Neural cell (in vitro differentiated cells): Measurements from ENCODE around the gene DNAI4. TPM values are rescaled to one million over a fixed set of nuclear protein-coding genes. Genes with fewer than 3 reads are reported as not detected.
"Not testable (repeated sequence)": the region's sequence is repeated elsewhere in the genome, so short reads cannot be mapped to it uniquely, and the experiment has no call there.

Source experiments
- H2AFZ ChIP-seq: fragments of 200-600, 300-800 bp; sonication (generic), shearing (Covaris generic); 2 replicates; pipeline ENCODE4 v1.6.0; 2014; ENCODE audit warnings: low read depth, mild to moderate bottlenecking, antibody characterized with exemption, low read length, moderate library complexity
- H3F3A ChIP-seq: fragments of 200-600 bp; shearing (Covaris generic); 2 replicates; pipeline ENCODE4 v1.6.1; 2016; ENCODE audit warnings: mild to moderate bottlenecking, moderate library complexity, mixed read lengths, antibody characterized with exemption, low read length; ENCODE audit not compliant: insufficient read depth, poor library complexity, severe bottlenecking
- H3K27ac ChIP-seq: fragments of 200-600, 300-800 bp; sonication (generic), shearing (Covaris generic); 2 replicates; pipeline ENCODE4 v1.5.1; 2014; ENCODE audit warnings: mild to moderate bottlenecking, low read length, moderate library complexity
- H3K27me3 ChIP-seq: fragments of 300-800, 200-600 bp; sonication (generic), shearing (Covaris generic); 2 replicates; pipeline ENCODE4 v1.6.0; 2014; ENCODE audit warnings: mild to moderate bottlenecking, low read depth, low read length, moderate library complexity; ENCODE audit not compliant: insufficient read depth
- H3K36me3 ChIP-seq: fragments of 300-800, 200-600 bp; sonication (generic), shearing (Covaris generic); 2 replicates; pipeline ENCODE4 v1.5.1; 2014; ENCODE audit warnings: mild to moderate bottlenecking, antibody characterized with exemption, low read length, moderate library complexity; ENCODE audit not compliant: insufficient read depth
- H3K4me2 ChIP-seq: fragments of 300-800, 200-600 bp; sonication (generic), shearing (Covaris generic); 2 replicates; pipeline ENCODE4 v1.6.0; 2014; ENCODE audit warnings: mild to moderate bottlenecking, low read length
- H3K4me3 ChIP-seq: fragments of 300-800, 200-600 bp; sonication (generic), shearing (Covaris generic); 2 replicates; pipeline ENCODE4 v1.5.1; 2014; ENCODE audit warnings: mild to moderate bottlenecking, low read length, moderate library complexity
- H3K79me2 ChIP-seq: fragments of 200-600 bp; shearing (Covaris generic); replicated peaks from 2 replicates; pipeline ENCODE4 v1.6.0; 2014; ENCODE audit warnings: mild to moderate bottlenecking, low read length, moderate library complexity; ENCODE audit not compliant: insufficient read depth
- H3K9ac ChIP-seq: fragments of 300-800, 200-600 bp; sonication (generic), shearing (Covaris generic); 2 replicates; pipeline ENCODE4 v1.6.1; 2016; ENCODE audit warnings: mild to moderate bottlenecking, low read length, mixed read lengths
- H3K9me2 ChIP-seq: fragments of 200-600 bp; shearing (Covaris generic); 2 replicates; pipeline ENCODE4 v1.6.1; 2016; ENCODE audit warnings: mild to moderate bottlenecking, low read length, mixed read lengths; ENCODE audit not compliant: insufficient read depth
- H3K9me3 ChIP-seq: fragments of 200-600, 300-800 bp; sonication (generic), shearing (Covaris generic); 2 replicates; pipeline ENCODE4 v1.6.1; 2016; ENCODE audit warnings: mild to moderate bottlenecking, mixed run types, low read length, moderate library complexity, mixed read lengths
- H4K20me1 ChIP-seq: fragments of 200-600 bp; shearing (Covaris generic); 2 replicates; pipeline ENCODE4 v1.6.1; 2016; ENCODE audit warnings: mild to moderate bottlenecking, mixed run types; ENCODE audit not compliant: insufficient read depth
- EP300 ChIP-seq: fragments of 450-650 bp; conservative IDR thresholded peaks from 2 replicates; pipeline ENCODE4 v1.6.1; 2014; ENCODE audit warnings: antibody characterized with exemption, mild to moderate bottlenecking, moderate library complexity; ENCODE audit not compliant: poor library complexity, severe bottlenecking
- EZH2 ChIP-seq: fragments of 200-600, 300-800 bp; shearing (Covaris generic), sonication (generic); IDR thresholded peaks from 2 replicates; pipeline ENCODE4 v1.6.1; 2014; ENCODE audit warnings: antibody characterized with exemption, low read length, borderline replicate concordance, mild to moderate bottlenecking; ENCODE audit not compliant: insufficient read depth, poor library complexity, severe bottlenecking
- MXI1 ChIP-seq: fragments of 450-650 bp; conservative IDR thresholded peaks from 2 replicates; pipeline ENCODE4 v1.6.1; 2014; ENCODE audit warnings: antibody characterized with exemption, mild to moderate bottlenecking; ENCODE audit not compliant: poor library complexity, severe bottlenecking
- POLR2AphosphoS5 ChIP-seq: IDR thresholded peaks from 2 replicates; pipeline ENCODE4 v1.6.1; 2012
- RAD21 ChIP-seq: fragments of 450-650 bp; conservative IDR thresholded peaks from 2 replicates; pipeline ENCODE4 v1.6.1; 2014; ENCODE audit warnings: antibody characterized with exemption, mild to moderate bottlenecking, moderate library complexity
- REST ChIP-seq: IDR thresholded peaks from 2 replicates; pipeline ENCODE4 v1.6.1; 2012; ENCODE audit warnings: borderline replicate concordance
- SMC3 ChIP-seq: fragments of 450-650 bp; conservative IDR thresholded peaks from 2 replicates; pipeline ENCODE4 v1.6.1; 2014; ENCODE audit warnings: antibody characterized with exemption, mild to moderate bottlenecking, moderate library complexity; ENCODE audit not compliant: poor library complexity
- TAF1 ChIP-seq: IDR thresholded peaks from 2 replicates; pipeline ENCODE4 v1.6.1; 2012; ENCODE audit warnings: low read depth
- polyA plus RNA-seq: library from polyadenylated mRNA; depleted of rRNA; stranded (reverse); fragments of >200 nt; gene quantifications from 2 replicates; pipeline ENCODE4 v1.2.3, GENCODE V29; 2014
- TF ChIP-seq, protein P1 (sequence below): fragments of 450-650 bp; IDR thresholded peaks from 2 replicates; pipeline ENCODE4 v1.5.1; 2014; ENCODE audit warnings: antibody characterized with exemption, mild to moderate bottlenecking, moderate library complexity; ENCODE audit not compliant: poor library complexity, severe bottlenecking

The DNAI4 gene
- polyA plus RNA-seq, 1 donor from 2014 or later = 4.5 TPM

DNA sequence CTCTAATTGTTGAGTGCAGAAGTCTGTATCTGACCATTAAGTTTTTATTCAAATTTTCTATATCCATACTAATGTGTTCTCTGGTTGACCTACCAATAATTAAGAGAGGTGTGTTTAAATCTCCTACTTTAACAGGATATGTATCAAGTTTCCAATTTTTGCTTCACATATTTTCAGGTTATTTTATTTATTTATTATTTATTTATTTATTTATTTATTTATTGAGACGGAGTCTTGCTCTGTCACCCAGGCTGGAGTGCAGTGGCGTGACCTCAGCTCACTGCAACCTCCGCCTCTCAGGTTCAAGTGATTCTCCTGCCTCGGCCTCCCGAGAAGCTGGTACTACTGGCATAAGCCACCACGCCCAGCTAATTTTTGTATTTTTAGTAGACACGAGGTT lies 52.6 kb downstream of the DNAI4 start:
- H3K9ac ChIP-seq, H3K9me3 ChIP-seq, H3K9me2 ChIP-seq, H3K36me3 ChIP-seq, H3K4me2 ChIP-seq, H4K20me1 ChIP-seq, H3K27ac ChIP-seq, H3K79me2 ChIP-seq, H3F3A ChIP-seq, H3K4me3 ChIP-seq, H3K27me3 ChIP-seq, H2AFZ ChIP-seq: not testable (repeated sequence)

DNA sequence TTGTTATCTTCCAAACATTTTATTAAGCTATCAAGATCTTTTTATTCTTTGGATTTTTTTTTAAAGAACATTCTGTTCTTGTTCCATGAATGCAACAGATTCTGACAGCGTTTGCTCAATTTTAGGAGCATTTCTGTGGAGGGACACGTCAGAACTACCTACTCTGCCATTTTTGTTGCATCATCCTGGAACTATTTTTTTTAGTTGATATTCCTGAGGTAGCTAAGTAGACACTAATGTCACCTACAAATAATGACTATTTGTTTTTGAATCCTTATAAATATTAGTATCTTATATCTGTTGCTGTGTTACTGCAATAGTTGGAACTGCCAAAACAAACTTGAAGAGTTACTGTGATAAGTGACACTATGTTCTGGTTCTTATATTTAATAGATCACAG lies 57.2 kb downstream of the DNAI4 start:
- no peaks in the 10 kb centered on the region for H3K36me3 ChIP-seq
- H2AFZ ChIP-seq = no peak overlapping the region
- no peaks in the 10 kb centered on the region for H4K20me1 ChIP-seq
- H3K9me3 ChIP-seq = no peaks in the 10 kb centered on the region
- no peak overlapping the region for H3K4me2 ChIP-seq
- no peaks in the 10 kb centered on the region for H3K27me3 ChIP-seq
- no peaks in the 10 kb centered on the region for H3K9me2 ChIP-seq
- H3K9ac ChIP-seq = no peak overlapping the region
- no peak for TF ChIP-seq POLR2AphosphoS5
- no peak for TF ChIP-seq REST
- no peak overlapping the region for H3K4me3 ChIP-seq
- no peaks in the 10 kb centered on the region for H3F3A ChIP-seq
- H3K27ac ChIP-seq = no peak overlapping the region
- no peaks in the 10 kb centered on the region for H3K79me2 ChIP-seq

GRCh38 chr1:66860529-66860928 lies 64.1 kb downstream of the DNAI4 start:
- no peaks in the 10 kb centered on the region for H3K9me2 ChIP-seq
- H3F3A ChIP-seq = no peaks in the 10 kb centered on the region
- H3K4me2 ChIP-seq = no peak overlapping the region
- no peak overlapping the region for H3K9ac ChIP-seq
- H2AFZ ChIP-seq = no peak overlapping the region
- H3K27ac ChIP-seq = no peak overlapping the region
- H3K36me3 ChIP-seq = no peaks in the 10 kb centered on the region
- H3K4me3 ChIP-seq = no peak overlapping the region
- TF ChIP-seq SMC3 (no peak), POLR2AphosphoS5 (no peak), TAF1 (no peak), MXI1 (no peak), EP300 (no peak), REST (no peak), EZH2 (no peak), RAD21 (no peak)
- TF ChIP-seq, protein P1, sequence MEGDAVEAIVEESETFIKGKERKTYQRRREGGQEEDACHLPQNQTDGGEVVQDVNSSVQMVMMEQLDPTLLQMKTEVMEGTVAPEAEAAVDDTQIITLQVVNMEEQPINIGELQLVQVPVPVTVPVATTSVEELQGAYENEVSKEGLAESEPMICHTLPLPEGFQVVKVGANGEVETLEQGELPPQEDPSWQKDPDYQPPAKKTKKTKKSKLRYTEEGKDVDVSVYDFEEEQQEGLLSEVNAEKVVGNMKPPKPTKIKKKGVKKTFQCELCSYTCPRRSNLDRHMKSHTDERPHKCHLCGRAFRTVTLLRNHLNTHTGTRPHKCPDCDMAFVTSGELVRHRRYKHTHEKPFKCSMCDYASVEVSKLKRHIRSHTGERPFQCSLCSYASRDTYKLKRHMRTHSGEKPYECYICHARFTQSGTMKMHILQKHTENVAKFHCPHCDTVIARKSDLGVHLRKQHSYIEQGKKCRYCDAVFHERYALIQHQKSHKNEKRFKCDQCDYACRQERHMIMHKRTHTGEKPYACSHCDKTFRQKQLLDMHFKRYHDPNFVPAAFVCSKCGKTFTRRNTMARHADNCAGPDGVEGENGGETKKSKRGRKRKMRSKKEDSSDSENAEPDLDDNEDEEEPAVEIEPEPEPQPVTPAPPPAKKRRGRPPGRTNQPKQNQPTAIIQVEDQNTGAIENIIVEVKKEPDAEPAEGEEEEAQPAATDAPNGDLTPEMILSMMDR = no peak
- H3K79me2 ChIP-seq = no peaks in the 10 kb centered on the region
- no peaks in the 10 kb centered on the region for H4K20me1 ChIP-seq
- H3K27me3 ChIP-seq = no peaks in the 10 kb centered on the region
- H3K9me3 ChIP-seq = no peaks in the 10 kb centered on the region
